ACHN (cell line): ENCODE data around the gene PHF10.
"Not testable (repeated sequence)": the region's sequence is repeated elsewhere in the genome, so short reads cannot be mapped to it uniquely, and the experiment has no call there.

Experiments used
- DNase-seq: peaks from one replicate; pipeline ENCODE4 v3.0.0-alpha.2; 2015
- in situ Hi-C: cut with HindIII; loops from 2 replicates; pipeline ENCODE4 v1.10.0; 2017; ENCODE audit warnings: low sequenced_read_pairs, low pct_ligation_motif_present, low pct_unique_long_range_greater_than_20kb

The PHF10 gene

DNA sequence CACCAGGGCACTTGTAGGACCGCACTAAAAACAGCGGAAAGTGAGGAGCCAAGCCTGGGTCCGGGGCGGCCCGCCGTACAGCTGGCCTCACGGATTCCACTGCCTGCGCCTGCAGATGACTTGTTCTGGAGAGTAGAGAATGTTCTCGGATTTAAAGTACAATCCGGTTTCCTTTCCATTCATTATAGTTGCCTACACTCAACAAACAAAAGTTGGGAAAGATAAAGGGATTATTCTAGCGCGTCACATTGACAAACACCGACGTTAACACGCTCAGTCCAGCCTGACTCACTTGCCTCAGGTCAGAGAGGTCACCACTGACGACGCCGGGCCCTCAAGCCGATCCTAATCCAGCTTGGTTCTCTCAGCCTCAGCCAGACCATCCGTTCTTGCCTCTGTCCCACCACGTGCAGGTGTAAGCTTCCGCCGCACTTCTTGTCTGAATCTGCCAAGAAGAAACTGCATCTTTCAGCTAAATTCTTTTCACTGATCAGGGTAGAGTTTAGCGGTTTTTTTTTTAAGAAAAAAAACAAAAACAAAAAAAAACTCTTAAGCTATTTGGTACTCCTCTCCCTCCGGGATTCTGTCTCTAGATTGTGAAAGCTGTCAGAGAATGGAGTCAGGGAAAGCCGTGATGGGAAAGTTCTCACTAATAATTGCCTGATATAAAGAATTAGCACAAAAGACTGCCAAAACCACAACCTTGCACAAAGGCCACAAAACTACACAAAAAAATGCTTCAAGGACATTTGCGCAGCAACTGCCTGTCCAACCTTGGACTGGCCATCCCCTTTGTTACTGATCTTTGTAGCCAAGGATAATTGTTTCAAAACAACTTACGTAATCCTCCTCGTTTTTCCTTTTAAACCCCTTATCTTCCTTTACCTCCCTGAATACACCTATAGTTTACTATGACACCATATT, 1.1 kb upstream of the PHF10 start:
- in situ Hi-C loops = no loop called here
- peak; percentile 77 for DNase-seq

DNA sequence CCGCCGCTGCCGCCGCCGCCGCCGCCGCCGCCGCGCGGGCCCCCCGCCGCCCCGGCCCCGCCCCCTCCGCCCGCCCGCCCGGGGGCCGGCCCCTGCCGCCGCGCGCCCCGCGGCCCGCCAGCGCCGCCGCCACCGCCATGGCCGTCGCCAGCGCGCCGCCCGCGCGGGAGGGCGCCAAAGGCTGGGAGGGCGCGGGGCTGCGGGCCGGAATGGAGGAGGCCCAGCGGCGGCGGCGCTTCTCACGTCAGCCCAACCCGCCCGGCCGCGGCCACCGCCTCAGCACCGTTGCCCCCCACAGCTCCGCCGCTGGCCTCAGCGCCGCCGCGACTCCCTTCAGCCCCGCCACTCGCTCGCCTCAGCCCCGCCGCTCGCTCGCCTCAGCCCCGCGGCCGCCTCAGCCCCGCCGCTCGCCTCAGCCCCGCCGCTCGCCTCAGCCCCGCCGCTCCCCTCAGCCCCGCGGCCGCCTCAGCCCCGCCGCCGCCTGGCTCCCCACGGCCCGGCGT, 258 bp downstream of the PHF10 start:
- in situ Hi-C loops = no loop called here

DNA sequence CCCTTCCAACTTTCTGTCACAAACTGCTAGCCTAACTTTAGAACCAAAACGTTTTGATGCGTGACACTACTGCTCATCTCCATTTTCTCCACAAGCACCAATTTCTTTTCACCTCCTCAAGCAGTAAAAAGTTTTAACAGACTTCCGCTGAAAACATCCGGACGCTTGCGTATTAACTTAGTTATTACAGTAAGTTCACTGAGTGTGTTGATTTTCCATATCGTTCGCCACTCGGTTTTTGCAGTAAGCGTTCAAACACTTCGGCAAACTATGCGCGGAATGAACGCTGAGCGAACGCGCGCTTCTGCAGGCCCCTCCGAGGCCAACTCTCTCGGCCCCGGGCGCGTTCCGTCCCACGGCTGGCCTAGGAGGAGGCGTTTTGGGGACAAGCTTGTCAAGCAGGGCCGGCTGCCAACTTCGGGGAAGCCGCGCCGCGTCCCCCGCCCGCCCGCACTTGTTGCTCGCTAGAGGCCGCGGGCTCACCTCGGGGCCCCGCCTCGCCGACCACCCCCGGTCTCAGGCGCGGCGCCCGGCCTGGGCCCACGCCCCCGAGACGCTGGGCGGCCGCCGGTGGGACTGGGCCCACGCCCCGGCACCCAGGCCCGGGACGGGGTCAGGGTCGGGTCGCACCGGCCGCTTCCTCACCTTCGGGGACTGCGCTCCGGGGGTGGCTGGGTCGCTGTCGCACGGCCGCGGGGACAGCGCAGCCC, 945 bp downstream of the PHF10 start:
- DNase-seq = peak; percentile 54
- in situ Hi-C loops = no loop called here

More for the DNA sequence above, 258 bp downstream of the PHF10 start:
- peak; percentile 34 for DNase-seq

DNA sequence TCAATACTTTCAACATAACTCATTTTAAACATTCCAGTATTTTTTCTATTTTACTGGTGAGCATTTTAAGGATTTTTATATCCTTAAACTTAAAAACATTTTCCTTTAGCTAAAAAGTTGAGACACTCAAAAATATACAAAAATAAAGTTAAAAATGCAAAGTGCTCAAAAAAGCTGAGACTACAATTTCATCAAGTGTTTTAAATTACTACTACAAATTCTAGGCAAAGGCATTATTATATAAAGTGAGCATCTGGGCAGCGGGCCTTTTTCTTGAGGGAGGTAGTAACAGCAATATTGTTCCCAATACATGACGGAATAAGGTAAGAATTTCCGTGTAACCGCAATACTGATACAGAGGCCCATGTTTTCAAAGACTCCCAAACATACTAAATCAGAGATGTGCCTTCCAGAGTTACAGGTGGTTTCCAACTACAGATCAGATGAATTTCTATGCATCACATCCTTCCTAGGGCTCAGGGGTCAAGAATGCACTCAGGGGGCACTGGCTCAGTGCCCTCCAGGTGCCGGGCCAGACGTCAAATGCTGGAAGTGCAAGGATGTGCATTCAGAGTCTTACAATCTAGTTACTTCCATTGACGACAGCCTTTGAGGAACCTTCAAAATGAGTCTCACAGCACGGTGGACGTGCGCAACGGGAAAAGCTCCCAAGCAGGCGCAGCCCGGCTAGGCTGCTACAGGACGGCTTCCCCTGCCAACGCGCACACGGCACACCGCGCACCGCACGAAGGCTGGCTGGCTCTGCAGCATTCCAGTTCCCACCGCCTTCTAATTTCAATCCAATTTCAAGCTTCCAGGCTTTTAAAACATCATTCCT, 1.7 kb downstream of the PHF10 start:
- DNase-seq = peak; percentile 73
- in situ Hi-C loops = no loop called here

DNA sequence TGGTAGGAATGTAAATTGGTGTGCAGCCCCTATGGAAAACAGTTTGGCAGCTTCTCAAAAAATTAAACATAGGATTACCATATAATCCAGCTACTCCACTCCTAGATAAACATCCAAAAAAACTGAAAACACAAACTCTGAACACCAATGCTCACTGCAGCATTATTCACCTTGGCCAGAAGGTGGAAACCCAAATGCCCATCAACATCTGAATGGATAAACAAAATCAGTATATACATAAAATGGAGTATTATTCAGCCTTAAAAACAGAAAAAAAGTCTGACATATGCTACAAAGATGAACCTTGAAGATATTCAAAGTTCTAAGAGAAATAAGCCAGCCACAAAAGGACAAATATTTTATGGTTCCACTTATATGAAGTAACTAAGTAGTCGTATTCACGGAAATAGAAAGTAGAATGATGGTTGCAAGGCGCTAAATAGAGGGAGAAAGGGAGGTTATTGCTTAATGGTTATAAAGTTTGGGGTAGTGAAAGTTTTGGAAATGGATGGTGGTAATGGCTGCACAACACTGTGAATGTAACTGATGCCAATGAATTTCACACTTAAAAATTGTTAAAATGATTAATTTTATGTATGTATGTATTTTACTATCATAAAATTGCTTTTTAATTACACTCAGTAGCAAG, 4.0 kb downstream of the PHF10 start:
- in situ Hi-C loops = no loop called here
- no peak for DNase-seq

DNA sequence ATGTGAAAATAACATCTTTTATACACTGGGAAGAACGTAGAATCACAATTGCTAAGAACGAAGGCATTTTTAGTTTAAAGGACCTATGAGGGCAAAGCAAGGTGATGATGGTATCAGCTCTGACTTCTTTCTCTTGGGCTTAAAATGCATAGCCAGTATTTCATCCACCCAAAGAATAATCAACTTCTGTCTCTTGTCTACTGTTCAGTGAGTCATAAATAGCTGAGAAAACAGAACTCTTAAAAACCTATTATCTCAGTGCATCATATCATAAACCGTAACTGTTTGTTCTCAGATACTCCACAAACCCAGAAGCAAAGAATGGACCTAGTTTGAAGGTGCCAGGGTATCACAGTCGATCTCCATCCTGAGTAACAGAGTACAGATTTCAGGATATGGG, 5.2 kb downstream of the PHF10 start:
- no peak for DNase-seq
- in situ Hi-C loops = no loop called here

DNA sequence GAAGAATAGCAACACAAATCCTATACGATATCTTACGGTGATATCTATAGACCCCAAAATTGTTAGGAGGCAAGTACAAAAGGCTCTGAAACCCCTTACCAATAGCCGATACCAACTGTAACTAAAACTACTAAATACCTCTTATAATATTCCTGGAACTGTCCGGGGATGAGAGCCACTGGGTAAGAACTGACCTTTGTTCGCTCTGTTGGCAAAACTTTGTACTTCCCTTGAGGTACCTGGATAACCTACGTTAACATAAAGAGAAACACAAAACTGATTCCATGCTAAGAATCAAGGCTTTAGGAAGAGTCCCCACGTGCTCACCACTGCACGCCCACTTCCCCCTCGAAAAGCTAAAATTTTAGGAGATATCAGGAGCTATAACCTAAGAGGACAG, 9.7 kb downstream of the PHF10 start:
- in situ Hi-C loops = no loop called here
- DNase-seq = no peak

DNA sequence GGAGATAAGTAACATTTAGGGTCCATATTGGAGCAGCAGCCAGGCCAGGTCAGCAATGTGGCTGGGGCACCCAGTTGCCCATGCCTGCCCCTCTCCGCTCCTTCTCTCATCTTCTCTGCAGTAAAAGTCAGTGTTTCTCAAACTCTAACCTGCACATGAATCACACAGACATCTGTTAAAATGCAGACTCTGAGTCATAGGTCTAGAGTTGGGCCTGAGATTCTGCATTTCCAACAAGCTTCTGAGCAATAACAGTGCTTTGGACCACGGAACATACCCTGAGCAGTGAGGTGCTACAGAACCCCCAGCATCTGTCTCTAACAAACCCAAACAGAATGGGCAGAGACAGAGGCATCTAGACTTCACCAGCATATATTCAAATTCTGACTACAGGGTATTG, 10.1 kb downstream of the PHF10 start:
- in situ Hi-C loops = no loop called here
- DNase-seq = no peak

DNA sequence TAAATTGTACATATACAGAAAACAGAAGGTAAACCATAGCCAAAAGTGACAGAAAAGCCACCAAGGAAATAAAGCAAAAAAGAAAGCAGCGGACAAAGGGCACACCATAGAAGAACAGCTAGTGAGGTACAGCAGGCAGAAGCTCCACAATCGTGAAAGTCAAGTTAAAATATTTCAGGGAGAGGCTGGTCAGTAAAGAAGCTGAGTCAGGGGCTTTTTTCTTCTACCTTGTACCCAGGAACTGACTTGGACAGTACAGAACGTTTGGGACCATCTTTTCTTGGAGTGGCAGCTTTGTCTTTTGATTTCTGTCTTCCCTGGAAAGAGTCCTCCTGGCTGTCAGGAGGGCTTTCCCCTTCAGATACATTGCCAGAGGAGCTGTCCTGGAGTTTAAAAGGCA, 14.3 kb downstream of the PHF10 start:
- in situ Hi-C loops = no loop called here
- DNase-seq = no peak

DNA sequence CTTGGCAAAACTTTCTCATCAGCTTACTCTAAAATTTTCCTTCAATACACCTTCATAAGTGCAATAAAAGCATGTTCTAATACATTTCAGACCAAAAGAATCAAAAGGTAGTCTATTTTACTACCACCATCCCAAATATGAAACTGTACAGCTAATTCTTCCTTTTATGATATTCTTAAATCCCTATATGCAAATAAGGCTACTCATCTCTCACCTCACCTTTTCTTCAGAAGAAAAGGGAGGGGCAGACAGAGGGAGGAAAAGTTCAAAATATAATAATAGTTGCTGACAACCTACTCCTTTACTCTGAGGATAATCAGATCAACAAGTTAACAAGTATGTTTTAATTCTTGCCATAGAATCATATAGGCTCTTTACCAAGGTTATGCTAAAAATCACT, 15.0 kb downstream of the PHF10 start:
- in situ Hi-C loops = no loop called here
- no peak for DNase-seq

DNA sequence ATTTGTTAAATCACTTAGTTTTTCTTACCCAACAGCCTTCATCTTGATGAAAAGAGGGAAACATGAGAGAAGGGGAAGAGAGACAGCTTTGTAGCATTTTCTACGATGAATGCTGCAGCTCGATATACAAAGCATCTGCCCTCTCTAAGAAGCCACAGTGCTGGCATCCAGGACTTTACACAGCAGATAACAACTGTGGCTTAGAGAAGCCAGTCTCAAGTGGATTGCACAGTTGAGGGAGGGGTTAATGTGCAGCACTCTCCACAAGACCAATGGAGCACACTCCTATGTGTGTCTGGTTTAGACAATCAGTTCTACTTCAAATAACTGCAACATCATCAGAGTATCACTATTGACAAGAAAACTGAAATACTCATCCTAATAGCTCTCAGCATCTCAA, 16.5 kb downstream of the PHF10 start:
- in situ Hi-C loops = no loop called here
- no peak for DNase-seq

DNA sequence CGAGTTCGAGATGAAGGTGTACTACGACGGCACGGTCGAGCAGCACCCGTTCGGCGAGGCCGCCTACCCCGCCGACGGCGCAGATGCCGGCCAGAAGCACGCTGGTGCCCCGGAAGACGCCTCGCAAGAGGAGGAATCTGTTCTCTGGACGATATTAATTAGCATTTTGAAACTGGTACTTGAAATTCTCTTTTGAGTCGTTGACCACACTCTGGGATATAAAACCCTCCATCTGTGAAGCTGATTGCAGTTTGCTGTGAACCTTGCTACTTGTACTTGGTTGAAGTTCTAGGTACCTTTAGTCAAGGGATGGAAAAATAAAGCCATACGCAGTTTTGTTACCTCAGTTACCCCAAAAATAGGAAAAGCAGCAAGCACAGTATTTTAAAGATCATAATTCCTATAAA, 21.5 kb downstream of the PHF10 start:
- no peak for DNase-seq
- in situ Hi-C loops = no loop called here

DNA sequence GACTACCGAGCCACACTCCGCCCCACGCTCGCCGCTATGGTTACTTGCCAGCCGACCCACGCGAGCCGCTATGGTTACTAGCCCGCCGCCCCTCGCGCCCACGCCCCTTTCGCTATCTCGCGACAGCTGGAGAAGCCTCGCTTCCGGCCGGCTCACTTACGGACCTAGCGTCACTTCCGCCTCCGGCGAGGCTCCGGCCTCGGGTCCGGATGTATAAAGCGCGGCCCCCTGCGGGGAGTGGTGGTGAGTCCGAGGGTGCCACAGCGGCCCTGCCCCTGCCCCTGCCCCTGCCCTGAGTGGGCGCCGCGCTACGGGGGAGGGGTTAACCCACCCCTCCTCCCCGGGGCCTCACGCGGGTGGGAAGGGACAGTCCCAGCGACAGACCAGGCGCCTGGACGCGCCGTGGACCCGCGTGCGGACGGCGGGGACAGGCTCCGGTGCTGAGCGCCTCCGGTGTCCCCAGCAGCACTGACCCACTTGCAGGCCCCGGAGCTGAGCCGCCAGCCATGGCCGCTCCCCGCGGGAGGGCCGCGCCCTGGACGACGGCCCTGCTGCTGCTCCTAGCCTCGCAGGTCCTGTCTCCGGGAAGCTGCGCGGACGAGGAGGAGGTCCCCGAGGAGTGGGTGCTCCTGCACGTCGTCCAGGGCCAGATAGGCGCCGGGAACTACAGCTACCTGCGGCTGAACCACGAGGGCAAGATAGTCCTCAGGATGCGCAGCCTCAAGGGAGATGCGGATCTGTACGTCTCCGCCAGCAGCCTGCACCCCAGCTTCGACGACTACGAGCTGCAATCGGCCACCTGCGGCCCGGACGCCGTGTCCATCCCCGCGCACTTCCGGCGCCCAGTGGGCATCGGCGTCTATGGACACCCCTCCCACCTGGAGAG, 22.1 kb downstream of the PHF10 start, which contains the start of the genes C6orf120 and WDR27:
Gene C6orf120 (plus strand): TSS at position 173 of the 886 bp plus-strand sequence. CDS start 334 bp downstream, at position 507.
Gene WDR27 (minus strand): TSS at position 76 of the 886 bp plus-strand sequence. CDS start 13,024 bp downstream, outside the sequence.
- in situ Hi-C loops = no loop called here

DNA sequence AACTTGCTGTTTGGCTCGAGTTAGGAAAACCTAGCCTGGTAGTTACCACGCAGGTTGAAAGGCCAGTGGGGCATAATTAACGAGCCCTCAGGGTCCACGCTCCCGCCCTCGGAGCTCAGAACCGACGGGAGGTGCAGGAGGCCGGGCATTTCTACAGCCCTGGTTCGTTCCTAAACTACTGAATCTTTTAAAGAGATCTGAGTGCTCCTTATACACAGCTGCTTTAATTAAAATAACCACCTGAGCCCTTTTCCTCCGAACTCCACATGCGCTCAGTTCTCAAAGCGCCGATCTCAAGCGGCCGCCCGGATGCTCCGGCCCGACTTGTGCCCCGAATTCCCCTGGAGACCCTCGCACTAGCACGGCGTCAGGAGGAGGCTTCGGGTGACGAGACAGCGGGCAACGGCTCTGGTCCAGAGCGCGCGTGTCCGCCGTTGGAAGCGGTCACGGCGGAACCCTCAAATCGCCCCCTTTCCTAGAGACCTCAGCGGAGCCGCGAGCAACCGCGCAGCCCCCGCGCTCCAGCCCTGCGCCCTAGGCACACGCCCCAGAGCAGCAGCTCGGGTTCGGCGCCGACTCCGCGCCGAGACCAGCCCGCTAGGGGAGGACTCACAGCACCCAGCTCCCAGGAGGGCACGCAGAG, 22.9 kb downstream of the PHF10 start:
- no peak for DNase-seq
- in situ Hi-C loops = no loop called here

More for the DNA sequence above, 22.1 kb downstream of the PHF10 start, which contains the start of the genes C6orf120 and WDR27:
- peak; percentile 96 for DNase-seq

DNA sequence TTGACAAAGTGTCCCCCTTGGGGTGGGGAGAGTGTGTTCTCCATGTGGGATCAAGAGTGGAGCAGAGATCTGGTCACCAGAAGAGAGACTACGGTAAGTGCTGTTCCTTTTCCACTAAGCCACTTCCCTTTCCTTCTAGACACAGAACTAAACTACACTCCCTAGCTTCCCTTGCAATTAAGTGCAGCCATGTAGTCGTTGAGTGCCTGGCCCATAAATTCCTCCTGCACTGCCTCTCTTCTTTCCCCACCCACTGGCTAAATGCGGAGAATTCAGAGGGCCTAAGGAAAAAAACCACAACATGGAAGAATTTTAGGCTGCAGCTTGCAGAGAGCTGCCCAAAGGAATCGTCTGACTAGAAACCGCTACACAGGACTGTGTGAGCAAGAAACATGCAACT, 24.0 kb downstream of the PHF10 start:
- peak; percentile 25 for DNase-seq
- in situ Hi-C loops = no loop called here

DNA sequence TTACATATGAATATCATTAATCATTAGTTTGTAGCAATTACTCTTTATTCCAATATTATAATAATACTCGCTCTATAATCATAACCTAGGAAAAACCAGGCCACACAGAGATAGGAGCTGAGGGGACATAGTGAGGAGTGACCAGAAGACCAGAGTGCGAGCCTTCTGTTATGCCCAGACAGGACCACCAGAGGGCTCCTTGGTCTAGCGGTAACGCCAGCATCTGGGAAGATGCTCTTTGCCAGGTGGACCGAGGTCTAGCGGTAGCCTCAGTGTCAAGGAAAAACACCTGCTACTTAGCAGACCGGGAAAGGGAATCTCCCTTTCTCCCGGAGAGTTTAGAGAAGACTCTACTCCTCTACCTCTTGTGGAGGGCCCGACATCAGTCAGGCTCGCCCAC, 27.2 kb downstream of the PHF10 start:
- in situ Hi-C loops = not testable (repeated sequence)
- DNase-seq = peak; percentile 10

DNA sequence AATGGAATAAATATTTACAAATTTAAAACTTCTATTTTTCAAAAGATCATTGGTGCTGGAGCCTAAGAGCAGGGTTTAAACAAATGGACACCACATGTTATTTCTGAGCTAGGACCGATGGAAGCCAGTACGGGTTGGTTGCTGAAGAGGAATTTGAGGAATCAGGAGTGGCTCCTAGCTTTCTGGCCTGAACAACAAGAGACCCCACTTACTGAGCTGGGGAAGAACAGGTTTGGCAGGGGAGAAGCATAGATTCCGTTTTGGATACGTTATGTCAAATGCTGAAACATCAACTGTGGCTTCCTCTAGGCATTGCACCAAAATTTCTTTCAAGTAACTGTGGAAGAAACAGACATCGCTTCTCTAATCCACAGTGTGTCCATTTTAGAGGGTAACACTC, 29.2 kb downstream of the PHF10 start:
- no peak for DNase-seq
- in situ Hi-C loops = no loop called here
